Lower leg skin (tissue), 3 donors: Measurements from ENCODE around the gene CDRT15.

ENCODE experiments used
- CTCF ChIP-seq, 3 donors: fragments of 450-650 bp; IDR thresholded peaks; one replicate each; pipeline ENCODE4 v1.5.1; 2016; ENCODE audit warnings: antibody characterized with exemption in 3 of 3, mild to moderate bottlenecking in 3 of 3, moderate library complexity in 2 of 3
- POLR2A ChIP-seq, 2 donors: fragments of 450-650 bp; IDR thresholded peaks; one replicate each; pipeline ENCODE4 v1.6.1; 2016 to 2017; ENCODE audit warnings: antibody characterized with exemption in 2 of 2, mild to moderate bottlenecking in 1 of 2, moderate library complexity in 1 of 2

GRCh38 chr17:14204546-14204945 is 32.1 kb downstream of the CDRT15 start:
- TF ChIP-seq CTCF (IDR thresholded peaks at IDR 0.05) (no peak), POLR2A (IDR thresholded peaks at IDR 0.05) (no peak)
